GM10248 (cell line): ENCODE data around the gene NEK6.

ENCODE experiments used
- CTCF ChIA-PET: fragments of 300-600 bp; sonication (Branson Sonifier 250); formaldehyde crosslinking; extraction: SDS; loops from one replicate; lab custom pipeline; 2021; ENCODE audit warnings: antibody characterized with exemption; lab: Yijun Ruan, JAX
- POLR2A ChIA-PET: fragments of 350-650 bp; sonication (Branson Sonifier 250); formaldehyde crosslinking; extraction: SDS; loops from one replicate; lab custom pipeline; 2020; ENCODE audit warnings: antibody characterized with exemption; lab: Yijun Ruan, JAX
- DNase-seq: peaks from one replicate; pipeline ENCODE4 v3.0.0; 2012; ENCODE audit errors: extremely low spot score
- TF ChIP-seq, protein P1 (sequence below): IDR thresholded peaks from 2 replicates; pipeline ENCODE4 v1.5.1; 2012; ENCODE audit warnings: mild to moderate bottlenecking, low read depth; ENCODE audit errors: extremely low read depth, missing control alignments, control extremely low read depth

Gene NEK6

GRCh38 chr9:124343533-124344290 lies 86.0 kb downstream of the NEK6 start:
- CTCF ChIA-PET, result interaction anchor here (1.0 to 1.4 kb wide), 2 partner anchors 9 to 23 kb away, joined by 3 to 6 read pairs; no protein-coding TSS in a partner anchor
- TF ChIP-seq, protein P1, sequence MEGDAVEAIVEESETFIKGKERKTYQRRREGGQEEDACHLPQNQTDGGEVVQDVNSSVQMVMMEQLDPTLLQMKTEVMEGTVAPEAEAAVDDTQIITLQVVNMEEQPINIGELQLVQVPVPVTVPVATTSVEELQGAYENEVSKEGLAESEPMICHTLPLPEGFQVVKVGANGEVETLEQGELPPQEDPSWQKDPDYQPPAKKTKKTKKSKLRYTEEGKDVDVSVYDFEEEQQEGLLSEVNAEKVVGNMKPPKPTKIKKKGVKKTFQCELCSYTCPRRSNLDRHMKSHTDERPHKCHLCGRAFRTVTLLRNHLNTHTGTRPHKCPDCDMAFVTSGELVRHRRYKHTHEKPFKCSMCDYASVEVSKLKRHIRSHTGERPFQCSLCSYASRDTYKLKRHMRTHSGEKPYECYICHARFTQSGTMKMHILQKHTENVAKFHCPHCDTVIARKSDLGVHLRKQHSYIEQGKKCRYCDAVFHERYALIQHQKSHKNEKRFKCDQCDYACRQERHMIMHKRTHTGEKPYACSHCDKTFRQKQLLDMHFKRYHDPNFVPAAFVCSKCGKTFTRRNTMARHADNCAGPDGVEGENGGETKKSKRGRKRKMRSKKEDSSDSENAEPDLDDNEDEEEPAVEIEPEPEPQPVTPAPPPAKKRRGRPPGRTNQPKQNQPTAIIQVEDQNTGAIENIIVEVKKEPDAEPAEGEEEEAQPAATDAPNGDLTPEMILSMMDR, result no peak
- POLR2A ChIA-PET, result no interaction called here
- no peak for DNase-seq

GRCh38 chr9:124344291-124345050 lies 86.7 kb downstream of the NEK6 start:
- no peak for DNase-seq
- ChIA-PET POLR2A (no interaction called here), CTCF (interaction anchor here (1.0 to 1.4 kb wide), 2 partner anchors 9 to 24 kb away, joined by 3 to 6 read pairs; no protein-coding TSS in a partner anchor)
- TF ChIP-seq, protein P1, result no peak

DNA sequence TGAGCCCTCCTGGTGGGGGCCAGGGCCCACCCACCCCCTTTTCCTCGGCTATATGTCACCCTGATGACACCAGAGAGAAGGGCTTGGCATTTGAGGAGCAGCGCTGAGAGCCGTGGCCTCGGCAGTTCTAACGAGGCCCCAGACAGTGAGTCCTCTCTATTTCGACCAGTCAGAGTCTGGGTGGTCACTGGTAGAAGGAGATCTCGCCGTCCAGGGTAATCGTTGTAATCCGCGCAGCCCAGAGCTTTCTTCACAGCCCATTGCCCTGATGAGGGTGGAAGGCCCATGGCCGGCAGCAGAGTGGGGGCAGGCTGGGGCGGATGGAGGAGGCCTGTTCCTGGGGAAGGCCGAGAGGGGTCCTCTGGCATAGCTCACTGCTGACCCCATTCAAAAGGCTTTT lies 87.3 kb downstream of the NEK6 start:
- no peak for DNase-seq
- CTCF ChIA-PET, result interaction anchor here (1.0 to 1.4 kb wide), 2 partner anchors 8 to 25 kb away, joined by 3 to 6 read pairs; no protein-coding TSS in a partner anchor
- POLR2A ChIA-PET, result interaction anchor here (1.5 kb wide), 1 partner anchor 11 kb away, joined by 3 read pairs; no protein-coding TSS in a partner anchor
- TF ChIP-seq, protein P1, result no peak

GRCh38 chr9:124345751-124346281 lies 88.1 kb downstream of the NEK6 start:
- ChIA-PET POLR2A (interaction anchor here (1.5 kb wide), 1 partner anchor 12 kb away, joined by 3 read pairs; no protein-coding TSS in a partner anchor), CTCF (interaction anchor here (1.0 kb wide), 1 partner anchor 25 kb away, joined by 3 read pairs; no protein-coding TSS in a partner anchor)
- no peak for DNase-seq
- TF ChIP-seq, protein P1, result no peak

DNA sequence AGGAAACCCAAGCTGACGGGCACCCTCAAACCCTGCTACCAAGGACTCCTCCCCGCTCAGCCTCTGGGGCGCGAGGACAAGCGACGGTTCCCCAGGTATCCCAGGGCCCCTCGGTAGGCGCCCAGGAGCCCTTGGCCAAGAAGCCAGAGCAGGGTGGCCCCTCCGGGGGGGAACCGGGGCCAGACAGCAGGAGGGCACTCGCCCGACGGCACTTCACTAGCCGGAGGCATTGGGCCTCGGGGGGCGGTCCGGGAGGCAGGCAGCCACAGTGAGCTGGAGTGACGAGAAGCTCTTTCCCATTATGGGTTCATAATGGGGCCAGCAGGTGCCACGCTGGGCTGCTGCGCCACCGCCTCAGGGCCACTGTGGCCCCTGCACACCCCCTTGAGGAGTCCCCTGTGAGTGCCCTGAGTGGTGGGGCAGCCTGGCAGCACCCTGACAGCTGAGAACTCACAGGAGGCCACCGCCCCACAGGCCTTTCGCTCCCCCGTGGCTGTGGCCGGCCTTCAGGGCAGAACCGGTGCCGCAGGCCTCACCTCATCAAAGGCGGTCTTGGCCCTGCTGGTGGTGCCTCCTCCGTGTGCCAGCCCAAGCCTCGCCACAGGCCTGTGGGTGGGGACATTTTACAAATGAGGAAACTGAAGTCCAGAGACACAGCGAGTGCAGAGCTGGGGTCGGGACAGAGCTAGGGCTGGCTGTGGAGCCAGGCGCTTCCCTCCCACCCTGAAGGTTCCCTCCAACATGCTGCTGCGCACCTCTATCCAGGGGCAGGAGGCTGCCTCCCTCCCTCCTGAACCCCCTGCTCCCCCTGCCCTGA lies 88.8 kb downstream of the NEK6 start:
- CTCF ChIA-PET, result interaction anchor here (0.6 to 1.0 kb wide), 2 partner anchors 9 to 25 kb away, joined by 3 read pairs; no protein-coding TSS in a partner anchor

More for the DNA sequence above, 88.8 kb downstream of the NEK6 start:
- POLR2A ChIA-PET, result interaction anchor here (1.5 kb wide), 1 partner anchor 13 kb away, joined by 3 read pairs; no protein-coding TSS in a partner anchor
- DNase-seq, result no peak
- TF ChIP-seq, protein P1, result no peak
